ENCODE measurements around the gene C1QTNF9B.
"Not testable (repeated sequence)": the region's sequence is repeated elsewhere in the genome, so short reads cannot be mapped to it uniquely, and the experiment has no call there.

The C1QTNF9B gene
- 0 to 0.07 (median 0) reads per million in 18 experiments for total RNA-seq

GRCh38 chr13:23897452-23897919 is at the start of gene C1QTNF9B:
C1QTNF9B (minus strand) TSS chr13:23897502.
- DNase-seq, result not testable (repeated sequence)

GRCh38 chr13:23946900-23947299 is 49.6 kb upstream of the C1QTNF9B start:
- no peak for DNase-seq

- no peak for DNase-seq
Measured at GRCh38 chr13:23946067-23946466, 48.8 kb upstream of the C1QTNF9B start.

GRCh38 chr13:23945612-23946011 is 48.3 kb upstream of the C1QTNF9B start:
- DNase-seq, result no peak

- DNase-seq, result no peak
Measured at GRCh38 chr13:23941211-23941610, 43.9 kb upstream of the C1QTNF9B start.

GRCh38 chr13:23939666-23940065 is 42.4 kb upstream of the C1QTNF9B start:
- not testable (repeated sequence) for DNase-seq

- no peak for DNase-seq
Measured at GRCh38 chr13:23934520-23934919, 37.2 kb upstream of the C1QTNF9B start.

- no peak for DNase-seq
Measured at GRCh38 chr13:23928985-23929384, 31.7 kb upstream of the C1QTNF9B start.

- DNase-seq, result no peak
Measured at GRCh38 chr13:23923031-23923430, 25.7 kb upstream of the C1QTNF9B start.

GRCh38 chr13:23922005-23922932 is 25.0 kb upstream of the C1QTNF9B start:
- DNase-seq, result peak; percentile 14 to 33

GRCh38 chr13:23921451-23921888 is 24.2 kb upstream of the C1QTNF9B start:
- peak; percentile 50 to 62 for DNase-seq

- DNase-seq, result no peak
Measured at GRCh38 chr13:23919006-23919405, 21.7 kb upstream of the C1QTNF9B start.

- DNase-seq, result no peak
Measured at GRCh38 chr13:23918208-23918607, 20.9 kb upstream of the C1QTNF9B start.

GRCh38 chr13:23915308-23915707 is 18.0 kb upstream of the C1QTNF9B start:
- no peak for DNase-seq

GRCh38 chr13:23912469-23912868 is 15.2 kb upstream of the C1QTNF9B start:
- no peak for DNase-seq

- DNase-seq, result no peak
Measured at GRCh38 chr13:23909606-23910005, 12.3 kb upstream of the C1QTNF9B start.

GRCh38 chr13:23905766-23906165 is 8.5 kb upstream of the C1QTNF9B start:
- no peak for DNase-seq

GRCh38 chr13:23903906-23904280 is 6.6 kb upstream of the C1QTNF9B start:
- no peak for DNase-seq

- no peak for DNase-seq
Measured at GRCh38 chr13:23902975-23903905, 5.9 kb upstream of the C1QTNF9B start.

GRCh38 chr13:23901365-23901764 is 4.1 kb upstream of the C1QTNF9B start:
- DNase-seq, result no peak

GRCh38 chr13:23899555-23899954 is 2.3 kb upstream of the C1QTNF9B start:
- DNase-seq, result peak; percentile 39 to 43

GRCh38 chr13:23898101-23898500 is 799 bp upstream of the C1QTNF9B start:
- DNase-seq, result no peak

- DNase-seq, result not testable (repeated sequence)
Measured at GRCh38 chr13:23894746-23895145, 2.6 kb downstream of the C1QTNF9B start.

All from inflammatory macrophage (primary cell).